ENCODE measurements around the gene RPTOR.

DNA sequence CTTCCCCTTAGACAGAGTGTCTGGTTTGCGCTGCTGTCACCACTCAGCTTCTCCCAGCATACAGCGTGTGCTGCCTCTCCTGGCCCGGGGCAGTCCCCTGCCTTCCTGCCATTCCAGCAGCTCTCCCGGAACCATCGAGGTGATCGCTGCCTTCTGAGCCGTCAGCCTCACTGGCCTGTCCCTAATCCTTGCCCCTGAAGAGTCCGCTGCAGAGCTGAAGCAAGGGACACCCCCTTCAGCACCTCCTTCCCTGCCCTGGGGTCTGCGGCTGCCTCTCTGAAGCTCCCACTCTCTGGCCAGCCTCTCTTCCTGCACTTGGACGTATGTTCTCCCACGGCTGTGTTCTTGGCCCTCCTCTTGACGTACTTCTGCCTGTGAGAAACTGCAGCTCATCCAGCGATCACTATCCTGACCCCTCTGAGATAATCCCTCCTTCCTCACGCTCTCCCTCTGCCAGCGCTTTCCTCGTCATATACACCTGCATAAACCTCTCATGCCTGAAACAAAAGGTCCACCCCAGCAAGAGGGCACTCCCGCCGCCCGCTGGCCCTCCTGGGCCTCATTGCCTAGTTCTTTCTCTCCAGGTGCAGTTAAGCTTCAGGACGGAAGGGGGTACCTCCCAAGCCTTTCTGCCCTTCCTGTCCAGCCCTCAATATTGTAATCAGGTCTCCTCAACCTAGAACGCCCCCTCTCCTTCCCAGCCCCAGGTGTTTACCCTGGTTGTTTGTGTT lies 226.4 kb downstream of the RPTOR start:
- TF ChIP-seq, protein P1, sequence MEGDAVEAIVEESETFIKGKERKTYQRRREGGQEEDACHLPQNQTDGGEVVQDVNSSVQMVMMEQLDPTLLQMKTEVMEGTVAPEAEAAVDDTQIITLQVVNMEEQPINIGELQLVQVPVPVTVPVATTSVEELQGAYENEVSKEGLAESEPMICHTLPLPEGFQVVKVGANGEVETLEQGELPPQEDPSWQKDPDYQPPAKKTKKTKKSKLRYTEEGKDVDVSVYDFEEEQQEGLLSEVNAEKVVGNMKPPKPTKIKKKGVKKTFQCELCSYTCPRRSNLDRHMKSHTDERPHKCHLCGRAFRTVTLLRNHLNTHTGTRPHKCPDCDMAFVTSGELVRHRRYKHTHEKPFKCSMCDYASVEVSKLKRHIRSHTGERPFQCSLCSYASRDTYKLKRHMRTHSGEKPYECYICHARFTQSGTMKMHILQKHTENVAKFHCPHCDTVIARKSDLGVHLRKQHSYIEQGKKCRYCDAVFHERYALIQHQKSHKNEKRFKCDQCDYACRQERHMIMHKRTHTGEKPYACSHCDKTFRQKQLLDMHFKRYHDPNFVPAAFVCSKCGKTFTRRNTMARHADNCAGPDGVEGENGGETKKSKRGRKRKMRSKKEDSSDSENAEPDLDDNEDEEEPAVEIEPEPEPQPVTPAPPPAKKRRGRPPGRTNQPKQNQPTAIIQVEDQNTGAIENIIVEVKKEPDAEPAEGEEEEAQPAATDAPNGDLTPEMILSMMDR (IDR thresholded peaks at IDR 0.05), result no peak
- TF ChIP-seq EP300 (IDR thresholded peaks at IDR 0.05) (no peak), POLR2A (IDR thresholded peaks at IDR 0.05) (no peak), POLR2AphosphoS5 (IDR thresholded peaks at IDR 0.05) (no peak)

Data from upper lobe of left lung (tissue), 4 donors.